Calu3 (cell line): Measurements from ENCODE around the gene SF3B2. TPM values are rescaled to one million over a fixed set of nuclear protein-coding genes. Genes with fewer than 3 reads are reported as not detected.

Source experiments
- BruUV-seq: library from RNA; stranded (reverse); fragments of 400-500 nt; replicated peaks from 2 replicates; lab custom pipeline; 2021; lab: Mats Ljungman, UMichigan
- CTCF ChIA-PET: fragments of 300-600 bp; sonication (Branson Sonifier 250); formaldehyde crosslinking; loops from one replicate; lab custom pipeline; 2022; ENCODE audit warnings: antibody characterized with exemption; lab: Charles Lee
- DNase-seq: peaks from one replicate; pipeline ENCODE4 v3.0.0; 2022
- H3K27ac Mint-ChIP-seq: one replicate; pipeline ENCODE4 v1.8.0; 2022; ENCODE audit warnings: mixed read lengths; ENCODE audit not compliant: unreplicated experiment
- H3K27me3 Mint-ChIP-seq: one replicate; pipeline ENCODE4 v1.8.0; 2022; ENCODE audit warnings: mixed read lengths; ENCODE audit not compliant: unreplicated experiment
- H3K36me3 Mint-ChIP-seq: one replicate; pipeline ENCODE4 v1.8.0; 2022; ENCODE audit warnings: mild to moderate bottlenecking, moderate library complexity, mixed read lengths; ENCODE audit not compliant: insufficient read depth, unreplicated experiment
- H3K4me1 Mint-ChIP-seq: one replicate; pipeline ENCODE4 v1.8.0; 2022; ENCODE audit warnings: mild to moderate bottlenecking, low read depth, mixed read lengths; ENCODE audit not compliant: unreplicated experiment
- H3K4me3 Mint-ChIP-seq: one replicate; pipeline ENCODE4 v1.8.0; 2022; ENCODE audit warnings: mild to moderate bottlenecking, low read depth, moderate library complexity, mixed read lengths; ENCODE audit not compliant: unreplicated experiment
- H3K9me3 Mint-ChIP-seq: one replicate; pipeline ENCODE4 v1.8.0; 2022; ENCODE audit warnings: low read depth, mixed read lengths; ENCODE audit not compliant: unreplicated experiment
- CTCF ChIP-seq: fragments of 200-600 bp; IDR thresholded peaks from one replicate; pipeline ENCODE4 v1.8.0; 2022; ENCODE audit warnings: antibody characterized with exemption; ENCODE audit not compliant: unreplicated experiment
- intact Hi-C: fragments of 100-400 bp; cut with micrococcal nuclease; formaldehyde crosslinking; loops from one replicate; pipeline ENCODE4 v1.10.0; 2022; ENCODE audit not compliant: unreplicated experiment
- total RNA-seq: library from RNA; stranded (reverse); gene quantifications from 2 replicates; pipeline ENCODE4 v1.2.3, GENCODE V29; 2022

The SF3B2 gene
- total RNA-seq, 1 experiment from 2014 or later: 173 TPM

DNA sequence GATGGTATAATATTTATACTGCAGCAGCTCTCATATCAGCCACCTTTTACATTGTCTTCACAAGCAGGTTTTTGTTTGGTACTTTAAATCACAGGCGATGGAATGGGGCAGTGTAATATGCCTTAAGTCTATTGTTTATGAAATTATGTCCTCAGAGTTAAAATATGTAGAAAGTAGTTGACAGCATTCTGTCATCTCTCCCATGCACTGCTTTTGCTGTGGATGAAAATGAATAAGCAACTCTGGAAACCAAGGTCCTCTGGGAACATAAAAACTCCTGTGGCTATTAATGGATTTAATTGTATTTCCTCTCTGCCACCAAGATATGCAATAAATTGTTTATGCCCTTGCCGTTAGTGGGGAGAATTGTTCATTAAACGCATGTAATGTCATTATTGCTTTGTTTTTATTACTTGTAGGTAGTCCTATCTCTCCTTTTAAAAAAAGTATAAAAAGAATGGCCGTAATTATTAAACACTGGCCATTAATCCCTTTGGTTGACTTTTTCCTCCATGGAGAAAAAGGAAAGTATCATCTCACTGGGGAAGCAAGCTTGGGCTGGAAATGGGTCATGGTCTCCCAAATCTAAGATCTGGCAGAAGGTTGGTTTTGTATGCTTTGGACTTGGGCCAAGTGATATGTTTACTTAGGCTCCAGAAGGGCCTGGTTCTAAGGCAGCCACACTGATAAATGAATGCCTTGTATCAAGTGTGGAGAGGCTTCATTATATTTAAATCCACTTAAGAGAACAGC lies 31.0 kb downstream of the SF3B2 start:
- TF ChIP-seq CTCF: no peak
- CTCF ChIA-PET: interaction anchor here (0.7 kb wide), 1 partner anchor 14 kb away, joined by 3 read pairs; no protein-coding TSS in a partner anchor
- H3K4me1 Mint-ChIP-seq: peaks cover 47% of the 10 kb centered on the region

DNA sequence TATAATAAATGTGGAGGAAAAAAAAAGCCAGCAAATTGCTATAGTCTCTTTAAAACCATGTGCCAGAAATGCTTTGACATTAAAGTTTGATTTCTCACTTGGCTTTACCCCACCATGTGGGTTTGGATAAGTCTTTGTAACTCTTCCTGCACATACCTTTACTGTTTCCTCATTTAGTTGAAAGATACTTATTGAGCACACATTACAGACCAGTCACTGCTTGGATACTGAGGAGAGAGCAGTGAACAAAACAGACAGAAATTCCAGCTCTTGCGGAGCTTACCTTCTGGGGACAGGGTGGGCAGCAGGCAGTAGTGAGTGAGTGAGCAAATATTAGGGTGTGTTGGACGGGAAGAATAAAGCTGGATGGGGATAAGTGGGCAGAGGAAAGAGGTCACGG lies 31.6 kb downstream of the SF3B2 start:
- Mint-ChIP-seq H3K4me3 (no peak overlapping the region), H3K9me3 (no peaks in the 10 kb centered on the region), H3K27ac (no peak overlapping the region), H3K4me1 (peaks cover 47% of the 10 kb centered on the region), H3K27me3 (no peaks in the 10 kb centered on the region), H3K36me3 (no peaks in the 10 kb centered on the region)
- DNase-seq: no peak
- no peak for TF ChIP-seq CTCF
- intact Hi-C loops: loop anchor here (5.0 kb wide), 1 partner anchor 34 kb away; no protein-coding TSS in a partner anchor
- BruUV-seq: no TSS peak
- CTCF ChIA-PET: interaction anchor here (0.7 kb wide), 1 partner anchor 15 kb away, joined by 3 read pairs; no protein-coding TSS in a partner anchor

More for the DNA sequence above, 31.0 kb downstream of the SF3B2 start:
- H3K27me3 Mint-ChIP-seq: no peaks in the 10 kb centered on the region
- no peak for DNase-seq
- no peaks in the 10 kb centered on the region for H3K36me3 Mint-ChIP-seq
- no peak overlapping the region for H3K27ac Mint-ChIP-seq
- H3K9me3 Mint-ChIP-seq: no peaks in the 10 kb centered on the region
- BruUV-seq: no TSS peak
- no peak overlapping the region for H3K4me3 Mint-ChIP-seq
- intact Hi-C loops: loop anchor here (5.0 kb wide), 1 partner anchor 34 kb away; no protein-coding TSS in a partner anchor

DNA sequence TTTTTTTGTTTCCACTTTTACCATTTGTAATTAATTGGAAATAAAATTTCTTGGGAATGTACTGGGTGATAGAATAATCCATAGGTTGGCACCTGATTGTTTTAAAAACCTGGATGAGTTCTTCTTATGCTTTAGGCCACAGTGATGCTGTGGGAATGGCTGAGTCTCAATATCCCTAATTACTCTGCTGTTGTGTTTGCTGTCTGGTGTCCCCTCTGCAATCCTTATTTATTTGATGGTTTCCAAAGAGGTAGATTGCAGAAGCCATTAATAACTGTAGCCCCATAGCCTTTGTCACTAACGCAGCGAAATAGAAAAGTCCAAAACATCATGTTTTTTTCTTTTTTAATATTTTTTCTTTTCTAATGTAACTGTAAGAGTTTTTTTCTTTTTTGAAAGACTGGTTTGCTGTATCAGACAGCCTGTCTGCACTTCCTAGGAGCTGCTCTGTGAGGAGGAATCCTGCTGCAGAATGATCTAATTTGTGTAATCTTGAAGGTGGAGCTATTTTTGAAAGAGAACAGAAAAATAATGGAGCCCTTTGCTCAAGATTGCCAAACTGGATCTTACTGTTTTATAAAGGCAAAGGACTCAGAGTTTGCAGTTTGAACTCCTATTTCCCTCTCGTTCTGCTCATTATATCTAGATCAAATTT lies 32.8 kb downstream of the SF3B2 start:
- H3K4me1 Mint-ChIP-seq: peaks cover 41% of the 10 kb centered on the region
- no peaks in the 10 kb centered on the region for H3K36me3 Mint-ChIP-seq
- H3K27ac Mint-ChIP-seq: no peak overlapping the region
- H3K4me3 Mint-ChIP-seq: no peak overlapping the region
- no TSS peak for BruUV-seq
- CTCF ChIA-PET: interaction anchor here (0.6 kb wide), 2 partner anchors 54 to 351 kb away, joined by 3 read pairs; no protein-coding TSS in a partner anchor
- TF ChIP-seq CTCF: no peak
- no peaks in the 10 kb centered on the region for H3K9me3 Mint-ChIP-seq
- intact Hi-C loops: loop anchor here (5.0 kb wide), 1 partner anchor 32 kb away; no protein-coding TSS in a partner anchor
- no peaks in the 10 kb centered on the region for H3K27me3 Mint-ChIP-seq
- DNase-seq: no peak

DNA sequence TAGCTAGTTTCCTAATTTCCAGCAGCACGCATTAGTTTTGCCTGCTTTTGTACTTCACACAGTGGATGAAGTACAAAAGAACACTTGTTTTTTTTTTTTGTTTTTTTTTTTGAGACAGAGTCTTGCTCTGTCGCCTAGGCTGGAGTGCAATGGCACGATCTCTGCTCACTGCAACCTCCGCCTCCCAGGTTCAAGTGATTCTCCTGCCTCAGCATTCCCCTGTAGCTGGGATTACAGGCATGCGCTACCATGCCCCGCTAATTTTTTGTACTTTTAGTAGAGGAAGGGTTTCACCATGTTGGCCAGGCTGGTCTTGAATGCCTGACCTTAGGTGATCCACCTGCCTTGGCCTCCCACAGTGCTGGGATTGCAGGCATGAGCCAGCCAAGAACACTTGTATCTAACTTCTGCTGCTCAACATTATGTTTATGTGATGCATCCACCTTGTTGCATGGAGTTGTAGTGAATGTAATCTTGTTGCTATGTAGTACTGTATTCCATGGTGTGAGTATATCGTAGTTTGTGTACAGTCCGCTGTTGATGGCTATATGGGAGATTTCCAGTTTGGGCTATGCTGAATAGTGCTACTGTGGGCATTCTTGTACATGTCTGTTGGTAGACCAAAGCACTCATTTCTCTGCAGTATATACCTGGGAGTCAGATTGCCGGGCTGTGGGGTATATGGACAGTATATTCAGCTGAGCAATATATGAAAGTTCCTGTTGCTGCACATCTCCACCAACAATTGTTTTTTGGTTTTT lies 35.2 kb downstream of the SF3B2 start:
- no TSS peak for BruUV-seq
- CTCF ChIA-PET: no interaction called here
- H3K9me3 Mint-ChIP-seq: no peaks in the 10 kb centered on the region

More for the DNA sequence above, 35.2 kb downstream of the SF3B2 start:
- Mint-ChIP-seq H3K27me3 (no peaks in the 10 kb centered on the region), H3K4me1 (peaks cover 20% of the 10 kb centered on the region), H3K27ac (no peak overlapping the region), H3K4me3 (no peak overlapping the region), H3K36me3 (no peaks in the 10 kb centered on the region)
- intact Hi-C loops: no loop called here
- DNase-seq: no peak
- no peak for TF ChIP-seq CTCF
